ENCODE measurements around the gene DCANP1.
A peak's percentile ranks its signal among the peaks of the same experiment; 100 is the strongest.

The DCANP1 gene

GRCh38 chr5:135468541-135468940, 21.4 kb upstream of the DCANP1 start:
- H3K4me3 ChIP-seq (ENCODE audit: low read depth, low read length), result no peak overlapping the region

GRCh38 chr5:135467871-135468485, 20.8 kb upstream of the DCANP1 start:
- TF ChIP-seq, protein P1, sequence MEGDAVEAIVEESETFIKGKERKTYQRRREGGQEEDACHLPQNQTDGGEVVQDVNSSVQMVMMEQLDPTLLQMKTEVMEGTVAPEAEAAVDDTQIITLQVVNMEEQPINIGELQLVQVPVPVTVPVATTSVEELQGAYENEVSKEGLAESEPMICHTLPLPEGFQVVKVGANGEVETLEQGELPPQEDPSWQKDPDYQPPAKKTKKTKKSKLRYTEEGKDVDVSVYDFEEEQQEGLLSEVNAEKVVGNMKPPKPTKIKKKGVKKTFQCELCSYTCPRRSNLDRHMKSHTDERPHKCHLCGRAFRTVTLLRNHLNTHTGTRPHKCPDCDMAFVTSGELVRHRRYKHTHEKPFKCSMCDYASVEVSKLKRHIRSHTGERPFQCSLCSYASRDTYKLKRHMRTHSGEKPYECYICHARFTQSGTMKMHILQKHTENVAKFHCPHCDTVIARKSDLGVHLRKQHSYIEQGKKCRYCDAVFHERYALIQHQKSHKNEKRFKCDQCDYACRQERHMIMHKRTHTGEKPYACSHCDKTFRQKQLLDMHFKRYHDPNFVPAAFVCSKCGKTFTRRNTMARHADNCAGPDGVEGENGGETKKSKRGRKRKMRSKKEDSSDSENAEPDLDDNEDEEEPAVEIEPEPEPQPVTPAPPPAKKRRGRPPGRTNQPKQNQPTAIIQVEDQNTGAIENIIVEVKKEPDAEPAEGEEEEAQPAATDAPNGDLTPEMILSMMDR (IDR thresholded peaks at IDR 0.05; ENCODE audit: borderline replicate concordance, insufficient read depth, low read depth, low read length), result no peak
- H3K4me3 ChIP-seq (ENCODE audit: low read depth, low read length), result no peak overlapping the region

More at GRCh38 chr5:135468541-135468940, 21.4 kb upstream of the DCANP1 start:
- TF ChIP-seq, protein P1 (IDR thresholded peaks at IDR 0.05; ENCODE audit: borderline replicate concordance, insufficient read depth, low read depth, low read length), result no peak

DNA sequence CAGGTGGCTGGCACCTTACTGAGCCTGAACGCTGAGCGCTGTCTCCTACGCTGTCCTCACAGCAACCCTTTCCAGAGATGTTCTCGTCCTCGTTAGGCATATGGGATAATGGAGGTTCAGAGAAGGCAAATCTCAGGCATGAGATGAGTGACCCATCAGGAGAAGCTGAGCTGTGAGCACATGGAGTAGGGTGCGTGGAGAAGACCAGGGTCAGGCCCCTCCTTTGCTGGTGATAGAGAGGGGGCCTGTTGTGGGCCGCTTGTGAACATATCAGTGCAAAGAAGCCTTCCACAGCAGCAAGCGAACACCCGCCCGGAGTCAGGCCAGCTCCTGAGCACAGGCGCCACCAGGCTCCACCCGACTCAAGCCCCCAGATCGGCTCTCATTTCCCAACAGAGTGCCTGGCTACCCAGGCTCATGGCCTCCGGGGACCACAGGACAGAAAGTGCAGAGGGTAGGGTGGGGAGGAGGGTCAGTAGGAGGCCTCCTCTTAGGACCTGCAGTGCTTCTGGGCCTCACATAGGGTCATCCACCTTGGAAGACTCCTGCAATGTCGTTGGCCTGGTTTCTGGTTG, 20.0 kb upstream of the DCANP1 start:
- TF ChIP-seq, protein P1 (IDR thresholded peaks at IDR 0.05; ENCODE audit: borderline replicate concordance, insufficient read depth, low read depth, low read length), result no peak

DNA sequence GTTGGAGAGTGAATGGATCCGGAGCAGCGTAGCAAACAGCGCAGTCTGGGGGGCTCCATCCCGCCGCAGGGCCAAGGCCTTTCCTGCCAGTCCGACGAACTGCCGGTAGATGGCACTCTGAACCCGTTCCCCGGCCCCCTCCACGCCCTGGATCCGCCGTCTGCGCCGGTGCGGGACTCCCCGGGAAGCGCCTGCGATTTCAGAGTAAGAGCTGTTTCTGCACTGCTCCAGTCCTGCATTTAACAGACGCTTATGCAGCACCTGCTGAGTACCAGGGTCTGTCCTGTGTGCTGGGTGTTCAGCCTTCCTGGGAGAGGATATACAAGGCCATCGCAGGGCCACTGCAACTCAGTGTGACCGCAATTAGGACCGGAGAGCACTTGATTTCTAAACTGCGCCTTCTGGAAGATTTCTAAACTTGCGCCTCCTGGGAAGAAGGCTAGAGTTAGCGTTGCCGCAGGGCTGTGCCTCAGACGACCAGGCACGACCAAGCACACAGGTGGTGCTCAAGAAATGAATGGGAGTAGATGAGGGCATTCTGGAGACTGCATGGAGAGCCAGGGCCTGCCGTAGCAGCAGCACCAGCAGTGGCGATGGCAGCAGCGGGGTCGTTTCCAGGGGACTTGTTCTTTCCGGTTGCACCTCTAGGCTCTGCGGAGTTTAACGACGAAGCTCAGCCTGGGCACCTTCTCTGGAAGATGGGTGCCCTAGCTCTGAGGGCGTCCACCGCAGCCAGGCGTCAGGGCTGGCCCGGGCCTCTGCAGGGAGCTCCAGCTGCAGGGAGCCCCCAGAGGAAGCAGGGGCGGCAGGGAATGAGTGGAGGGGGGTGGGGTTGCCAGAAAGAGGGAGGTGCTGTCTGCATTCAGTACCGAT, 19.3 kb upstream of the DCANP1 start:
- H3K4me3 ChIP-seq (ENCODE audit: low read depth, low read length), result no peak overlapping the region

More for the DNA sequence above, 20.0 kb upstream of the DCANP1 start:
- no peak overlapping the region for H3K4me3 ChIP-seq (ENCODE audit: low read depth, low read length)

DNA sequence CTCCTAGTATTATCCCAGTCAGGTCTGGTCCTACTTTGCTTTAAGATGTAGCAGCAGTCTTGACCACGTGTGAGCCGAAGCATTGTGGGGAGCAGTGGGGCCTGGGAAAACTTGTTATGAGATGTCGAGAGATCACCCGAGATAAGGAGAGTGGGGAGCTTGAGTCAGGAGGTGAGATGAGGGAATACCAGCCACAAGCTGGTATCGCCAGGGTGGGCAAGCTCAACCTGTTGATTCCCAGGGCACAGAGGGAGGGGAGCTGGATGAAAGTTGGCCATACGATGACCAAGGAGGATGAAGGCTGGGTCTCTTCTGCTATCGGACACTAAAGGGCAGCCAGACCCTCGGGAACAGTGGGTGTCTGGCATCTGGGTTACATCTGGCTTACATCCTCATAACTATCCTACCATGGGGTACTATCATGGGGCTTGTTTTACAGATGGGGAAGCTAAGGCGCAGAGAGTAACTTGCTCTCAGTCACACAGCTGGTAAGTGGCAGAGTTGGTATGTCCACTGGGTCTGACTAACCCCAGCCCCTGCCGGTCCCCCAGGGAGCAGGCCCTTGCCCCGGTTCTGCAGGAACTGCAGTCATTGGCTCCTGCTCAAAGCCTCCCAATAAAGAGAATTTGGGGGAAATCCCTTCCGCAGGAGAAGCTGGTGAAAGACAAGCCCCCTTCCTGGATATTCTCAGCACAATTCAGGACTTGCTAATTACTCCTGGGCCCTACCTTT, 18.4 kb upstream of the DCANP1 start:
- H3K4me3 ChIP-seq (ENCODE audit: low read depth, low read length), result no peak overlapping the region
- TF ChIP-seq, protein P1 (IDR thresholded peaks at IDR 0.05; ENCODE audit: borderline replicate concordance, insufficient read depth, low read depth, low read length), result no peak

More for the DNA sequence above, 19.3 kb upstream of the DCANP1 start:
- TF ChIP-seq, protein P1 (IDR thresholded peaks at IDR 0.05; ENCODE audit: borderline replicate concordance, insufficient read depth, low read depth, low read length), result peak; percentile 92

DNA sequence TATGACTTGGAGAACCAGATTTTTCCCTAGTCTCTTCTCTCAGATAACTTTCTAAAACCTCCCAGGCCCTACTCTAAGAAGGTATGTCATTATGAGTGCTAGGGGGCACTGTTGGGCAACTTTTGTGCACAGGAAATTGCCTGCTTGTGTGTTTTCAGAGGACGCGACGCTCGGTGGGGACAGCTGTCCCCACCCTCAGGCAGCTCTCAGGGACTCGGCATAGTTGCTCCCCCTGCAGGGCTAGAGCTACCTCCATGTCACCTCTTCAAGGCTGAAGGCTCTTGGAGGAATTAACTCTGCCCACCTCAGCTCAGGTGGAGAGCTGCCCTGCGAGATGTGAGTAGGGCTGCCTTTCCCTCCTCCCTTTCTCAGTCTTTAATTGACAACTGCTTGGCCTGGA, 15.2 kb upstream of the DCANP1 start:
- TF ChIP-seq, protein P1 (IDR thresholded peaks at IDR 0.05; ENCODE audit: borderline replicate concordance, insufficient read depth, low read depth, low read length), result peak; percentile 55
- no peak overlapping the region for H3K4me3 ChIP-seq (ENCODE audit: low read depth, low read length)

Measured in GM12875 (cell line).